ENCODE data around the gene RTF1.
"Not testable (repeated sequence)": the region's sequence is repeated elsewhere in the genome, so short reads cannot be mapped to it uniquely, and the experiment has no call there.

Gene RTF1

DNA sequence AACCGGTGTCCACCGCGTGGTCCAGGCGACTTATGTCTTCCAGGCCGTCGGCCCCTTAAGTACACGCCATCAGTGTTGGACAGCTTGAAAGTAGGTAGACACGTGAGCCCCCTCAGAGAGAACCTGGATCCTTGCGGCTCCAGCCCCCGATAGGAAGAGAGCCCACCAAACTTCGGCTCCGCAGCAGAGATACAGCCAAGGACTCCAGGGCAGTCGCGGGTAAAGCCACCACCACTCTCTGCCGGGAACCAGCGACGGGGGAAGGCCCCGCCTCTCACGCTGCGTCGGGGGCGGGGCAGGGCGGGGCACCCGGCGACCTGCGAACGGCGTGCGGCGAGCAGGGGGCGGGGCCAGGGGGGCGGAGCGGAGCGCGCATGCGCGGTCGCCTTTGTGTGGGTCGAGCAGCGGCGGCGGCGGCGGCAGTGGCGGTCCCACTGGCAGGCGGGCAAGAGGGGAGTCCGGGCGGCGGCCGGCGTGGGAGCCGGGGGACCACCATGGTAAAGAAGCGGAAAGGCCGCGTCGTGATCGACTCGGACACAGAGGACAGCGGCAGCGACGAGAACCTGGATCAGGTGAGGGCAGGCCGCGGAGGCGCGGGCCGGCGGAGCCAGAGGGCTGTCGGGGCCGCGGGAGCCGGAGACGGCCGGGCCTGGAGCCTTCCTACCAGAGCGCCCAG is at the start of gene RTF1:
Gene RTF1, plus strand, starts transcription at position 354 of the 676 bp plus-strand sequence. Its CDS starts 21 bp downstream, at position 375.
- Mint-ChIP-seq H3K27me3 (no peaks in the 10 kb centered on the region), H3K36me3 (ENCODE audit: low read depth) (peaks cover 4% of the 10 kb centered on the region), H3K4me1 (ENCODE audit: low read depth) (peaks cover 40% of the 10 kb centered on the region), H3K4me3 (peak within 1 kb of the TSS; percentile 99), H3K27ac (peak within 1 kb of the TSS; percentile 96), H3K9me3 (no peaks in the 10 kb centered on the region)

DNA sequence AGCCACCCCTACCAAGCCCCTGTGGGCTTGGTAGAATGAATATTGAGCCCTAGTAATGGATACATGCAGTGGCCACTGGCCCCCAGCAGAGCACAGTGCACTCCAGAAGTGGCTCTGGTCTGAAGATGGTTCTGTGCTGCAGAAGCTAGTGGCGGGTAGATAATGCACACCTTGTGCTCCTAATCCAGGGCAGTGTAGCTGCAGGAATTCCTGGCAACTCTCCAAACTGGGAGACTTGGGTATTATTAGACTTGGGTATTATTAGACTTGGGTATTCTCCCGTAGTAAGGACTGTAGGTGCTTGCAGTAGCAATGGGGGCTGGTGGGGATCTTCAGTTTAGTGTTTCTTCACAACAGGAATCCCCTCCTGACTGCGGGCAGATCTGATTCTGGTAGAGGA is 49.5 kb upstream of the RTF1 start:
- Mint-ChIP-seq H3K27ac (no peak overlapping the region), H3K27me3 (no peaks in the 10 kb centered on the region), H3K9me3 (no peaks in the 10 kb centered on the region), H3K36me3 (ENCODE audit: low read depth) (peaks cover 55% of the 10 kb centered on the region), H3K4me3 (no peak overlapping the region), H3K4me1 (ENCODE audit: low read depth) (no peaks in the 10 kb centered on the region)

- Mint-ChIP-seq H3K27ac (no peak overlapping the region), H3K4me3 (no peak overlapping the region), H3K9me3 (no peaks in the 10 kb centered on the region), H3K36me3 (ENCODE audit: low read depth) (peaks cover 49% of the 10 kb centered on the region), H3K4me1 (ENCODE audit: low read depth) (no peaks in the 10 kb centered on the region), H3K27me3 (no peaks in the 10 kb centered on the region)
These were observed 38.9 kb upstream of the RTF1 start for GRCh38 chr15:41377978-41378377.

- not testable (repeated sequence) for H3K27ac Mint-ChIP-seq; H3K9me3 Mint-ChIP-seq; H3K4me1 Mint-ChIP-seq (ENCODE audit: low read depth); H3K27me3 Mint-ChIP-seq; H3K4me3 Mint-ChIP-seq
- H3K36me3 Mint-ChIP-seq (ENCODE audit: low read depth), result peaks cover 29% of the 10 kb centered on the region
These were observed 32.7 kb upstream of the RTF1 start for GRCh38 chr15:41383974-41384749.

- Mint-ChIP-seq H3K36me3 (ENCODE audit: low read depth) (peaks cover 19% of the 10 kb centered on the region), H3K27me3 (no peaks in the 10 kb centered on the region), H3K27ac (no peak overlapping the region), H3K9me3 (no peaks in the 10 kb centered on the region), H3K4me1 (ENCODE audit: low read depth) (peaks cover 3% of the 10 kb centered on the region), H3K4me3 (no peak overlapping the region)
These were observed 29.2 kb upstream of the RTF1 start for GRCh38 chr15:41387646-41388045.

GRCh38 chr15:41392659-41393058 is 24.2 kb upstream of the RTF1 start:
- Mint-ChIP-seq H3K27me3 (no peaks in the 10 kb centered on the region), H3K4me1 (ENCODE audit: low read depth) (peaks cover 20% of the 10 kb centered on the region), H3K9me3 (no peaks in the 10 kb centered on the region), H3K27ac (peak overlapping the region; percentile 28), H3K36me3 (ENCODE audit: low read depth) (peaks cover 40% of the 10 kb centered on the region), H3K4me3 (no peak overlapping the region)

DNA sequence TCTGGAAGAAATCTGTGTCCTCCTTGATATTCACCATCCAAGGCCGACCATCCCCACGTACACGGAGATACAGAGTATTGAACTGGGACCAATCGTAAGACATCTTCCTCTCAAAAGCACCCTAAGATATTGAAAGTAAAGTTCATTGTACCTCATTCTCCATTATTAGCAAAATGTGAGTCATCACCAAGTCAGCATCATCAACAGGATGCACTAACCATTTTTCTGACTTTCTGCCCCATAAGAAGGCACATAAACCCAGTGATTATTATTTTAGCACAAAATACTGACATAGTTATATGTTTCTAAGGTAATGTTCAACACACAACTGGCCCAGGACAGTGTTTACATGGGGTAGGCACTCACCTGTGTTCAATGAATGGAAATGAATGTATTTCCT is 22.0 kb upstream of the RTF1 start:
- Mint-ChIP-seq H3K36me3 (ENCODE audit: low read depth) (peaks cover 33% of the 10 kb centered on the region), H3K27me3 (no peaks in the 10 kb centered on the region), H3K4me1 (ENCODE audit: low read depth) (peaks cover 20% of the 10 kb centered on the region), H3K9me3 (no peaks in the 10 kb centered on the region), H3K4me3 (no peak overlapping the region), H3K27ac (peak overlapping the region; percentile 49)

- Mint-ChIP-seq H3K4me3 (no peak overlapping the region), H3K4me1 (ENCODE audit: low read depth) (peaks cover 24% of the 10 kb centered on the region), H3K9me3 (no peaks in the 10 kb centered on the region), H3K36me3 (ENCODE audit: low read depth) (peaks cover 33% of the 10 kb centered on the region), H3K27me3 (no peaks in the 10 kb centered on the region), H3K27ac (no peak overlapping the region)
These were observed 20.8 kb upstream of the RTF1 start for GRCh38 chr15:41396111-41396510.

DNA sequence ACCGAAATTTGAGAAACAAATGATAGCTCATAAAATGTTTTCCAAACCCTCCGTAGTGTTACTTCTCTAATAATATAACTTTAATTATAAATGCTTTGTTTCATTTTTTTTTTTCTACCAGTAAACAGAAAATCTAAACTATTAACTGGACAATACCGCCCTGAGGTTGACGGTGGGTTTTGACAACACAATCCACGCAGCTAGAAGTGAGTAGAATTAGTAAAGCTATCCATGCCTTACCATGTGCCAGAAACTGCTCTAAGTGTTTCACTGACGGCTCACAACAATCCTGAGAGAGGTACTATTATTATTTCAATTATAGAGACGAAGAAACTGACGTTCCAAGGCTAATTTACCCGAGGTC is 15.0 kb upstream of the RTF1 start:
- Mint-ChIP-seq H3K9me3 (no peaks in the 10 kb centered on the region), H3K4me3 (peak overlapping the region; percentile 95), H3K4me1 (ENCODE audit: low read depth) (peaks cover 19% of the 10 kb centered on the region), H3K36me3 (ENCODE audit: low read depth) (peaks cover under 1% of the 10 kb centered on the region), H3K27me3 (no peaks in the 10 kb centered on the region), H3K27ac (peak overlapping the region; percentile 96)

DNA sequence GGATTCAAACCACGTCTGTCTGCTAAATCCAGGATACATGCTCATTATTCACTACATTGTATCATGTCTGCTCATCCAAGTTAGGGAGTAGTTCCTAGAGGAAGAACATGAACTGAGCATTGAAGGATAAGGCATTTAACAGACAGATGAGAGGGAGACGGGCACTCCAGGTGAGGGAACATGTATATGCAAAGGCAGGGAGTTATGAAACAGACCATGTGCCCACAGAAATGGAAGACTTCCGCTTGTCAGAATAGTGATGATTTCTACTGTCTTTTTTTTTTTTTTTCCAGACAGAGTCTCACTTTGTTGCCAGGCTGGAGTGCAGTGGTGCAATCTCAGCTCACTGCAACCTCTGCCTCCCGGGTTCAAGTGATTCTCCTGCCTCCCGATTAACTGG is 9.6 kb upstream of the RTF1 start:
- Mint-ChIP-seq H3K36me3 (ENCODE audit: low read depth) (no peaks in the 10 kb centered on the region), H3K4me3 (no peak overlapping the region), H3K27me3 (no peaks in the 10 kb centered on the region)

DNA sequence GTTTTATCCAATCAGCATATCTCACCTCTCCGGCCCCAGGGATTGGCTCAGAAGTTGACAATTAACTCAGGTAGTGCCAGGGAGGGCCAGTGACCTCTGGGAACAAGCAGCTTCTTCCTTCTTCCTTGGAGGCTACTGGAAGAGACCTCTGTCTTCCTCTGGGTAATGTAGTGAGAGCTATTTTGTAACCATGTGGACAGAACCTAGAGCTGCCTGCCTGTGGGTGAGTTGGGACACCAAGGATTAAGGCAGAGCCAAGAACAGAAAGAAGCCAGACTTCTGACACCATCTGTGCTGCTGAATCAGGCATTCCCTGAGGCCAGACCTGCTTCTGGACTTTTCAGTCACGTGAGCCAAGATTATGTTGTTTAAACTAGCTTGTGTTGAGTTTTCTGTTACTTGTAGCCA is 8.7 kb upstream of the RTF1 start:
- H3K4me3 Mint-ChIP-seq, result no peak overlapping the region

More for the DNA sequence above, 9.6 kb upstream of the RTF1 start:
- no peak overlapping the region for H3K27ac Mint-ChIP-seq
- H3K4me1 Mint-ChIP-seq (ENCODE audit: low read depth), result peaks cover 16% of the 10 kb centered on the region
- no peaks in the 10 kb centered on the region for H3K9me3 Mint-ChIP-seq

DNA sequence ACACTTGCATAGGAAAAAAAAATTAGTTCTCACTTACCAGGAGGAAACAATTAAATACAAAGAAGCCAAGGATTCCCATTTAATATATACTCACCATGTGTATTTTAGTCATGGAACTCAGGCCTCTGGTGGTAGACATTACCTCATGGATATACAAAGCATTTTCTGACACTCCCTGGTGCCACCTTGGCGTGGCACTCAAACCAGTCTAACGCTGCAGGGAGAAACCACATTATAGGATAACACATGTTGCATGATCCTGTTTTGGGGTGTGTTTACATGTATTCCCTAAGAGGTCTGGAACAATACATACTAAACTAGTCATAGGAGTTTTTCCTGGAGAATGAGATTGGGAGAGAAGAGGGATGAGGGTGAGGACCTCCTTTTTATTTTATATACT is 5.9 kb upstream of the RTF1 start:
- H3K36me3 Mint-ChIP-seq (ENCODE audit: low read depth), result no peaks in the 10 kb centered on the region
- no peak overlapping the region for H3K4me3 Mint-ChIP-seq
- H3K4me1 Mint-ChIP-seq (ENCODE audit: low read depth), result peaks cover 7% of the 10 kb centered on the region
- no peaks in the 10 kb centered on the region for H3K27me3 Mint-ChIP-seq
- H3K9me3 Mint-ChIP-seq, result no peaks in the 10 kb centered on the region
- no peak overlapping the region for H3K27ac Mint-ChIP-seq

More for the DNA sequence above, 8.7 kb upstream of the RTF1 start:
- no peaks in the 10 kb centered on the region for H3K36me3 Mint-ChIP-seq (ENCODE audit: low read depth)
- no peaks in the 10 kb centered on the region for H3K9me3 Mint-ChIP-seq
- H3K27me3 Mint-ChIP-seq, result no peaks in the 10 kb centered on the region
- H3K4me1 Mint-ChIP-seq (ENCODE audit: low read depth), result peaks cover 11% of the 10 kb centered on the region
- H3K27ac Mint-ChIP-seq, result no peak overlapping the region

DNA sequence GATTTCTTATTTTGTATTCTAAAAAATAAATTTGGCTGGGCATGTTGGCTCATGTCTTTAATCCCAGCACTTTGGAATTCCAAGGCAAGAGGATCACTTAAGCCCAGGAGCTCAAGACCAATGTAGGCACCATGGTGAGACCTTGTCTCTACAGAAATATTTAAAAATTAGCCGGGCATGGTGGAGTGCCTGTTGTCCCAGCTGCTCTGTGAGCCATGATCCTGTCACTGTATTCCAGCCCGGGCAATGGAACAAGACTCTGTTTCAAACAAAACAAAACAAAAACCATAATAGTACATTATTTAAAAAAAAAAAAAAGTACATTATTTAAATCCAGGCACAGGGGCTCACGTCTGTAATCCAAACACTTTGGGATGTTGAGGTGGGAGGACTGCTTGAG is 5.5 kb upstream of the RTF1 start:
- H3K4me1 Mint-ChIP-seq (ENCODE audit: low read depth), result peaks cover 11% of the 10 kb centered on the region
- H3K36me3 Mint-ChIP-seq (ENCODE audit: low read depth), result peaks cover 3% of the 10 kb centered on the region
- no peaks in the 10 kb centered on the region for H3K9me3 Mint-ChIP-seq
- no peak overlapping the region for H3K4me3 Mint-ChIP-seq
- no peaks in the 10 kb centered on the region for H3K27me3 Mint-ChIP-seq
- H3K27ac Mint-ChIP-seq, result no peak overlapping the region

DNA sequence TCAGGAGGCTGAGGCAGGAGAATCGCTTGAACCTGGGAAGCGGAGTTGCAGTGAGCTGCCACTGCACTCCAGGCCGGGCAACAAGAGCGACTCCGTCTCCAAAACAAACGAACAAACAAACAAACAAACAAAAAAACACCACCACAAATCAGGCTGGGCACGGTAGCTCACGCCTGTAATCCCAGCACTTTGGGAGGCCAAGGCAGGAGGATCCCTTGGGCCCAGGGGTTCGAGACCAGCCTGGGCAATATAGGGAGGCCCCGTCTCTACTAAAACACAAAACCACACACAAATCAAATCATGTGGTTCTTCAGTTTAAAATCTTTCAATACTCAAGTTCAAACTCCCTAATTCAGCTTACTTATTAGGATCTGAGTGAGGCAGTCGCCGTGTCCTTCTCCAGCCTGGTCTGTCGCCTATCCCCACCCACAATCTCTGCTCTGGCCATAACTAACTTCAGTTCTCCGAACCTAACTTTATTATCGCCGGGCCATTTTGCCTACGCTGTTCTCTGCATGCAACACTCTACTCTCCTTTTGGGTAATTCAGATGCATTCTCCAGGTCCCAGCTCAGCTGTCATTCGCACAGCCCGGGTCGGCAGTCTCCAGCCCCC is 660 bp upstream of the RTF1 start:
- Mint-ChIP-seq H3K27me3 (no peaks in the 10 kb centered on the region), H3K9me3 (no peaks in the 10 kb centered on the region), H3K27ac (peak overlapping the region; percentile 96), H3K4me3 (peak overlapping the region; percentile 99), H3K4me1 (ENCODE audit: low read depth) (peaks cover 40% of the 10 kb centered on the region), H3K36me3 (ENCODE audit: low read depth) (peaks cover 4% of the 10 kb centered on the region)

GRCh38 chr15:41417418-41418195 is 712 bp downstream of the RTF1 start:
- H3K4me3 Mint-ChIP-seq, result peak overlapping the region; percentile 99
- peaks cover 4% of the 10 kb centered on the region for H3K36me3 Mint-ChIP-seq (ENCODE audit: low read depth)
- H3K4me1 Mint-ChIP-seq (ENCODE audit: low read depth), result peaks cover 45% of the 10 kb centered on the region

More at GRCh38 chr15:41417418-41418195, 712 bp downstream of the RTF1 start:
- no peaks in the 10 kb centered on the region for H3K27me3 Mint-ChIP-seq
- H3K9me3 Mint-ChIP-seq, result no peaks in the 10 kb centered on the region
- peak overlapping the region; percentile 74 for H3K27ac Mint-ChIP-seq
